Testis (tissue), 3 donors: ENCODE measurements around the gene PPP2R2C. TPM values are rescaled to one million over a fixed set of nuclear protein-coding genes. Genes with fewer than 3 reads are reported as not detected.

Experiments
- DNase-seq: peaks from one replicate; pipeline ENCODE4 v3.0.0-alpha.2; 2019
- H3K27ac ChIP-seq, 2 donors: fragments of 200-600 bp; sonication (generic); one replicate each; pipeline ENCODE4 v1.5.1; 2019
- H3K27me3 ChIP-seq: fragments of 200-600 bp; sonication (generic); one replicate; pipeline ENCODE4 v1.5.1; 2019
- H3K36me3 ChIP-seq: fragments of 200-600 bp; sonication (generic); one replicate; pipeline ENCODE4 v1.5.1; 2017; ENCODE audit warnings: low read depth; ENCODE audit errors: missing control alignments
- H3K4me1 ChIP-seq: fragments of 200-600 bp; sonication (generic); one replicate; pipeline ENCODE4 v1.5.1; 2019
- H3K4me3 ChIP-seq, 2 donors: fragments of 200-600 bp; sonication (generic); one replicate each; pipeline ENCODE4 v1.5.1; 2017 to 2019
- H3K9me3 ChIP-seq: fragments of 200-600 bp; sonication (generic); one replicate; pipeline ENCODE4 v1.5.1; 2017
- POLR2A ChIP-seq: fragments of 450-650 bp; IDR thresholded peaks from one replicate; pipeline ENCODE4 v1.6.1; 2017; ENCODE audit warnings: antibody characterized with exemption, mild to moderate bottlenecking, moderate library complexity
- WGBS, 2 donors: methylation state at CpG; one replicate each; pipeline ENCODE4 v1.1.5; 2018; 5-methylcytosine and 5-hydroxymethylcytosine counted together
- intact Hi-C: fragments of 100-400 bp; cut with DNase I; formaldehyde crosslinking; loops from one replicate; pipeline ENCODE4 v1.15.1; 2023; ENCODE audit warnings: low total_unique reads
- polyA plus RNA-seq: library from polyadenylated mRNA; stranded (reverse); fragments of 350-450 nt; fragmentation: Illumina TruSeq; extraction: RNeasy Lipid Tissue Mini Kit (QIAGEN cat#74804); gene quantifications from one replicate; pipeline ENCODE4 v1.2.3, GENCODE V29; 2014; ENCODE audit warnings: low read depth, low replicate concordance; ENCODE audit not compliant: insufficient read depth
- total RNA-seq, 2 donors: library from RNA; depleted of rRNA; stranded (reverse); fragments of >200 nt; gene quantifications; one replicate each; pipeline ENCODE4 v1.2.3, GENCODE V29; 2016
- TF ChIP-seq, protein P1 (sequence below), 3 experiments: fragments of 450-650 bp in 2 of 3; fragments of 200-600 bp in 1 of 3; sonication (generic) in 1 of 3; IDR thresholded peaks; one replicate each; pipeline ENCODE4 v1.5.1; 2016 to 2019; ENCODE audit warnings: antibody characterized with exemption in 3 of 3, mild to moderate bottlenecking in 2 of 3, moderate library complexity in 1 of 3

Gene PPP2R2C
- total and polyA plus RNA-seq, 3 donors from 2014 or later = 7.9 to 20.4 (median 13.1) TPM

DNA sequence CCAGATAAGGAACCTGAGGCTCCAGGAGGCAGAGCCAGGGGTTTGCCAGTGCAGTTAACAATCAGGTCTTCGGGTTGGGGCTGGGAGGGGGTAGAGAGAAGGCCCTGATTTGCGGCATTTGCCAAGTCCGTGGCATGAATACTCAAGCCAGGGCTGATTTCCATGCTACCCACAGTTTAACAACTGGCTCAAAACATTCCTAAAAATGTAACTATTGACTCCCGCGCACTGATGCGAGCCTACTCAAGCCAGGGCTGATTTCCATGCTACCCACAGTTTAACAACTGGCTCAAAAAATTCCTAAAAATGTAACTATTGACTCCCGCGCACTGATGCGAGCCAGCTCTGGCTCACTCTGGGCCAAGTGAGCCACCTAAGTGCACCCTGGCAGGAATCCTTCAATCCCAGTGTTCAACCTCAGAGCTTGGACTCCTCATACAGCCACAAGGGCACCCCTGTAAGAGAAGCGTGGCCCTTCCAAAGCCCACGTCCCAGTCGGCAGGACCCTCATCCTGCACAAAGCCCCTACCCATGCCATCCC, 75.6 kb downstream of the PPP2R2C start:
- Histone ChIP-seq H3K4me3 (no peak overlapping the region), H3K27ac (no peak overlapping the region), H3K4me1 (peaks cover 7% of the 10 kb centered on the region), H3K36me3 (no peaks in the 10 kb centered on the region), H3K9me3 (no peaks in the 10 kb centered on the region), H3K27me3 (no peaks in the 10 kb centered on the region)
- no peak for TF ChIP-seq POLR2A
- TF ChIP-seq, protein P1, sequence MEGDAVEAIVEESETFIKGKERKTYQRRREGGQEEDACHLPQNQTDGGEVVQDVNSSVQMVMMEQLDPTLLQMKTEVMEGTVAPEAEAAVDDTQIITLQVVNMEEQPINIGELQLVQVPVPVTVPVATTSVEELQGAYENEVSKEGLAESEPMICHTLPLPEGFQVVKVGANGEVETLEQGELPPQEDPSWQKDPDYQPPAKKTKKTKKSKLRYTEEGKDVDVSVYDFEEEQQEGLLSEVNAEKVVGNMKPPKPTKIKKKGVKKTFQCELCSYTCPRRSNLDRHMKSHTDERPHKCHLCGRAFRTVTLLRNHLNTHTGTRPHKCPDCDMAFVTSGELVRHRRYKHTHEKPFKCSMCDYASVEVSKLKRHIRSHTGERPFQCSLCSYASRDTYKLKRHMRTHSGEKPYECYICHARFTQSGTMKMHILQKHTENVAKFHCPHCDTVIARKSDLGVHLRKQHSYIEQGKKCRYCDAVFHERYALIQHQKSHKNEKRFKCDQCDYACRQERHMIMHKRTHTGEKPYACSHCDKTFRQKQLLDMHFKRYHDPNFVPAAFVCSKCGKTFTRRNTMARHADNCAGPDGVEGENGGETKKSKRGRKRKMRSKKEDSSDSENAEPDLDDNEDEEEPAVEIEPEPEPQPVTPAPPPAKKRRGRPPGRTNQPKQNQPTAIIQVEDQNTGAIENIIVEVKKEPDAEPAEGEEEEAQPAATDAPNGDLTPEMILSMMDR (IDR thresholded peaks at IDR 0.05) = no peak
- intact Hi-C loops = no loop called here
- 64 to 90% methylated on average over 4 to 12 of the region's 12 CpGs for WGBS, 2 donors
- no peak for DNase-seq

DNA sequence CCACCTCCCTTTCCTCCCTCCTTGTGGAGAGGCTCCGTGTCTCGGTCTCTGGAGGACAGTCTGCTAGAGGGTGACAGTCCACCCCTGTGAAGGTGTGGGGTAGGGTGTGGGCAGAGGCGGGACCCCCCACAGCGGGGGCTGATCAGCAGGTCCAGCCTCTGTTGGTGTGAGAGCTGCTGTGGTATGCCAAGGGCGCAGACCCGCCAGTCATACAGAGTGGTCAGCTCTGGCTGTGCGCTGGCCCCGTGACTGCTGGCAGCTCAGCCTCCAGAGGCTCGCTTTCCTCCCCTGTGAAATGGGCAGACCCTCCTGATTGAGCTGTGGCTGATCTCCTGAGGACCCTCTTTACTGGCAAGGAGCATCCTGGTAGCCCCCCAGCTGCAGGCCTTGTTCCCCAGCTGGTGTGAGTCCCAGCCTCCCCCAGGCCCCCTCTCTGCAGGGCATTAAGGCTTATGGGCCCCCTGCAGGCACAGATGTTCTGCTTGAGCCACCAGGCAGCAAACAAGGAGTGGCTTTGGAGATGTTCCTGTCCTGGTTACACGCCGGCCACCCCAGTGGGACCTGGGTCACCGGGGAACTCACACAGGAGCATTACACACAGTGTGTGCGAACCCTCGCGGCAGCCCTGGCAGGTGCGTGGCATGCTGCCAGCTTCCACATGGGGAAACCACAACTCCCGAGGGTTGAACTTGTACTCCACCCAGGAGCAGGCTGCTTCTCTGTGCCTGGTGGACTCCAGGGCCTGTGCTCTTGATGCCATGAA, 76.8 kb downstream of the PPP2R2C start:
- no peaks in the 10 kb centered on the region for H3K9me3 ChIP-seq
- intact Hi-C loops = no loop called here
- no peak overlapping the region for H3K27ac ChIP-seq
- DNase-seq = no peak
- 84 to 94% methylated on average over 5 to 17 of the region's 17 CpGs for WGBS, 2 donors
- TF ChIP-seq, protein P1 (IDR thresholded peaks at IDR 0.05) = no peak
- no peak for TF ChIP-seq POLR2A
- no peaks in the 10 kb centered on the region for H3K27me3 ChIP-seq
- H3K36me3 ChIP-seq = no peaks in the 10 kb centered on the region
- peaks cover 7% of the 10 kb centered on the region for H3K4me1 ChIP-seq
- H3K4me3 ChIP-seq = no peak overlapping the region

DNA sequence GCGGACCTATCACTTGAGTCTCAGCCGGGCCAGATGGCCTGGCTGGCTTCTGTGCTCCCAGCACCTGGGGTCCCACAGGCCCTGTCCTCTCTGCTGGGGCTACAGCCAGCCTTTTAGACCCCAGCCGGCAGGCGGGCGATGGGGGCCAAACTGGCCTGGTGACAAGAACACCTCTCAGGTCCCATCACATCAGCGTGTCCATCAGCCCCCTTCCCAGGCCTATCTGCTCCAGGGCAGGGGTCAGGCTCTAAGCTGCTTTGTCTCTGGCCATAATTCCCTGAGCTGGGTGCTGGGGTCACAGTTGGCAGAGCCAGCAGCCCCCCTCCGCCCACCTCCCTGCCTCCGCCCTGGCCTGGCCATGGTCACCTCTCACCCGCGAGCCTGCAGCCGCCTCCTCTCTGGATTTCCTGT, 77.7 kb downstream of the PPP2R2C start:
- Histone ChIP-seq H3K36me3 (no peaks in the 10 kb centered on the region), H3K27ac (no peak overlapping the region), H3K27me3 (no peaks in the 10 kb centered on the region), H3K4me3 (no peak overlapping the region), H3K4me1 (peaks cover 7% of the 10 kb centered on the region), H3K9me3 (no peaks in the 10 kb centered on the region)
- DNase-seq = no peak
- 84 to 92% methylated on average over 9 to 11 of the region's 11 CpGs for WGBS, 2 donors
- intact Hi-C loops = no loop called here
- no peak for TF ChIP-seq POLR2A

DNA sequence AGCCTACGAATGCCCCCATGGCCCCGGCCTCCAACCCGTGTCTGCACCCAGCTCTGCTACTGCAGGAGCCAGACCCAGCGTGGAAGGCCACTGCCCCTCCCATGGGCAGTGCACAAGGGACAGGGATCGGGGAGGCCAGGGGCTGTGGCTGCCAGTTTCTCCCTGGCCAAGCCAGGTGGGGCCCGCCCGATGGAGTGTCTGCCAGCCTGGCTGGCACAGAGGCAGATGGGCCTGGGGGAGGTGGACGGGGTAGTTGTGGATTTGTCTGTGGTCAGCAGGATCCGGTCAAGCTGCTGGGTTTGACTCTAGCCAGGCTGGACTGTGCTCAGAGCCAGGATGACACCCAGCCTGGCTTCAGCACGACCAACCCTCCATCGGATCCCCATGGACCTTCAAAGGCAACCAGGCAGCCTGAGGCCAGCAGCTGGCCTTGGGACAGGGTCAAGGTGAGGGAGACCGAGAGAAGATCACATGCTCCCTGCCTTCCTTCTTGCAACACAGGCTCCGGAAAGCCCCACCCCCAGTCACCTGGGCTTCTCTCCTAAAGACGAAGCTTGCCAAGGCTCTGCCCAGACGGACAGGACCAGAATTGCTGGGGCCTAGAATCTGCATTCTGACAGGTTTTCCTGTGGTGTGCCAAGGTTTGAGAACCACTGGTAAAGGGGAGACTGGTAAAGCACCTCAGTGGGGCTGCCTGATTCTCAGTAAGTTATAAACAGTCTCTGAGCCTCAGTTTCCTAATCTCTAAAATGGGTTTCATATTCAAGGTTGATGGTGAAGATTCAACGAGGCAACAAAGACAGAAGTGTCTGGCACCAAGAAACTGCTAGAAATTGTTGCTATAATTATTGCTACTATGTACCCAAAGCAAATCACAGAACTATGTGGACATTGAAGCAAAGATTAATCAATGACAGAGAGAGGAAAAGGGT, 78.6 kb downstream of the PPP2R2C start:
- Histone ChIP-seq H3K36me3 (no peaks in the 10 kb centered on the region), H3K9me3 (no peaks in the 10 kb centered on the region), H3K27ac (no peak overlapping the region), H3K4me1 (peaks cover 7% of the 10 kb centered on the region), H3K27me3 (no peaks in the 10 kb centered on the region), H3K4me3 (no peak overlapping the region)
- 50 to 60% methylated on average over 9 to 16 of the region's 16 CpGs for WGBS, 2 donors
- DNase-seq = no peak
- intact Hi-C loops = no loop called here
- TF ChIP-seq, protein P1 (IDR thresholded peaks at IDR 0.05) = no peak
- no peak for TF ChIP-seq POLR2A

DNA sequence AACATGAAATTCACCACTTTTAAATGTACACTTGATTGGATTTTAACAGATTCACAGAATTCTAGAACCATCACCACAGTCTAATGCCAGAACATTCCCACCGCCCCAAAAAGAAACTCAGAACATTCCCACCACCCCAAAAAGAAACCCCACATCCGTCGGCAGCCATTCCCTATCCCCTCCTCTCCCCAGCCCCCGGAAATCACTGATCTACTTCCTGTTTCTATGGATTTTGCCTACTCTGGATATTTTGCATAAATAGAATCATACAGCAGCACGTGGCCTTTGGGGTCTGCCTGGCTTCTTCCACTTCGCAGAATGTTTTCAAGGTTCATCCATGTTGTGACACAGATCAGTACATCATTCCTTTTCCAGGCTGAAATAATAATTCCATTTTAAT, 79.3 kb downstream of the PPP2R2C start:
- WGBS, 2 donors = 76 to 85% methylated on average over 6 of the region's 6 CpGs
- H3K4me1 ChIP-seq = peaks cover 7% of the 10 kb centered on the region
- H3K4me3 ChIP-seq = no peak overlapping the region
- no peaks in the 10 kb centered on the region for H3K36me3 ChIP-seq
- H3K9me3 ChIP-seq = no peaks in the 10 kb centered on the region
- intact Hi-C loops = no loop called here
- H3K27me3 ChIP-seq = no peaks in the 10 kb centered on the region
- H3K27ac ChIP-seq = no peak overlapping the region
- TF ChIP-seq, protein P1 (IDR thresholded peaks at IDR 0.05) = no peak
- TF ChIP-seq POLR2A = no peak
- no peak for DNase-seq
